Lung (tissue), 12 donors: ENCODE data around the gene ANAPC15. TPM values are rescaled to one million over a fixed set of nuclear protein-coding genes. Genes with fewer than 3 reads are reported as not detected.

ENCODE experiments used
- ATAC-seq: fragments of 200-7000 bp; cut with Tn5 transposase; one replicate; pipeline ENCODE4 v1.9.1; 2020; ENCODE audit warnings: moderate number of reproducible peaks; ENCODE audit not compliant: insufficient read depth, low FRiP score
- DNase-seq, 3 donors: peaks; one replicate each; pipeline ENCODE4 v3.0.0-alpha.2; 2013 to 2017
- H3K27ac ChIP-seq, 2 donors: one replicate each; pipeline ENCODE4 v1.5.1; 2013; ENCODE audit warnings: mild to moderate bottlenecking in 2 of 2, moderate library complexity in 2 of 2, control low read depth in 1 of 2, inconsistent platforms in 1 of 2, low read depth in 1 of 2, low read length in 1 of 2
- H3K27me3 ChIP-seq, 3 donors: one replicate each; pipeline ENCODE4 v1.5.1; 2013; ENCODE audit warnings: low read length in 2 of 3; ENCODE audit not compliant: control insufficient read depth in 3 of 3, insufficient read depth in 3 of 3
- H3K36me3 ChIP-seq, 4 donors: one replicate each; pipeline ENCODE4 v1.5.1; 2013; ENCODE audit warnings: low read length in 4 of 4, mild to moderate bottlenecking in 1 of 4, moderate library complexity in 1 of 4; ENCODE audit not compliant: control insufficient read depth in 4 of 4, insufficient read depth in 4 of 4
- H3K4me1 ChIP-seq, 5 donors: one replicate each; pipeline ENCODE4 v1.5.1; 2013; ENCODE audit warnings: low read length in 5 of 5, mild to moderate bottlenecking in 2 of 5, moderate library complexity in 1 of 5; ENCODE audit not compliant: control insufficient read depth in 5 of 5, insufficient read depth in 5 of 5
- H3K4me3 ChIP-seq: one replicate; pipeline ENCODE4 v1.5.1; 2013; ENCODE audit warnings: mild to moderate bottlenecking, control low read depth, moderate library complexity
- H3K9ac ChIP-seq, 2 donors: one replicate each; pipeline ENCODE4 v1.5.1; 2013; ENCODE audit warnings: low read length in 2 of 2, control low read depth in 1 of 2; ENCODE audit not compliant: insufficient read depth in 1 of 2
- H3K9me3 ChIP-seq, 4 donors: one replicate each; pipeline ENCODE4 v1.5.1; 2013; ENCODE audit warnings: low read length in 3 of 4, mild to moderate bottlenecking in 1 of 4, moderate library complexity in 1 of 4; ENCODE audit not compliant: control insufficient read depth in 4 of 4, insufficient read depth in 3 of 4
- WGBS, 2 donors: extraction: QIAGEN DNeasy Blood & Tissue Kit; methylation state at CpG; one replicate each; pipeline ENCODE4 v1.1.7; 2013; 5-methylcytosine and 5-hydroxymethylcytosine counted together
- polyA plus RNA-seq, 2 donors: library from polyadenylated mRNA; stranded (reverse); fragments of 200-250 nt; gene quantifications; one replicate each; pipeline ENCODE4 v1.2.1, GENCODE V29; 2013
- total RNA-seq, 2 donors: library from RNA; depleted of rRNA in 1 of 2; stranded (reverse); fragments of >200 nt in 1 of 2; gene quantifications; one replicate each; pipeline ENCODE4 v1.2.1, GENCODE V29; 2014 to 2021
- TF ChIP-seq, protein P1 (sequence below): IDR thresholded peaks from 2 replicates; pipeline ENCODE4 v1.5.1; 2012; ENCODE audit warnings: mild to moderate bottlenecking; ENCODE audit errors: control extremely low read depth, extremely low read depth
- donor health status: control.
- donor health status: control.
- donor health status: Bipolar disorder and iron deficiency.
- donor health status: healthy.
- donor health status: DM: yes; HTN: yes; CAD: no.

The ANAPC15 gene
- total and polyA plus RNA-seq, 4 donors = 11.3 to 72.0 (median 47.9) TPM

DNA sequence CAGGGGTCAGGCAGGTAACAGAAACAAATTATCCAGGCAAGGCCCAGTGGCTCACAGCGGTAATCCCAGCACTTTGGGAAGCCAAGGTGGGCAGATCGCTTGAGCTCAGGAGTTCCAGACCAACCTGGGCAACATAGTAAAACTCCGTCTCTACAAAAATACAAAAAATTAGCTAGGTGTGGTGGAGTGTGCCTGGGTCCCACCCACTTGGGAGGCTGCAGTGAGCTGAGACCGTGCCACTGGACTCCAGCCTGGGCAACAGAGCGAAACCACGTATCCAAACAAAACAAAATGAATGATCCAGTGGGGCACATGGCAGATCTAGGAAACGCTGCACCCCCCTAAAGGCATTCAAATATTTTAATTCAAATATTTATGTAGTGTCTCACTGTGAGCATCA, 42.0 kb downstream of the ANAPC15 start:
- DNase-seq (no peak), ATAC-seq (no peak)
- Histone ChIP-seq H3K27ac (peak overlapping the region; percentile 64 to 97), H3K36me3 (peaks cover 0 to 3% (median under 1%) of the 10 kb centered on the region in 4 donors), H3K4me1 (peaks cover 14 to 30% (median 24%) of the 10 kb centered on the region in 5 donors), H3K9ac (peak overlapping the region in 1 of 2 donors; percentile 46), H3K27me3 (no peaks in the 10 kb centered on the region), H3K4me3 (no peak overlapping the region), H3K9me3 (no peaks in the 10 kb centered on the region)
- WGBS, 2 donors = 92 to 93% methylated on average over 7 of the region's 7 CpGs
- TF ChIP-seq, protein P1, sequence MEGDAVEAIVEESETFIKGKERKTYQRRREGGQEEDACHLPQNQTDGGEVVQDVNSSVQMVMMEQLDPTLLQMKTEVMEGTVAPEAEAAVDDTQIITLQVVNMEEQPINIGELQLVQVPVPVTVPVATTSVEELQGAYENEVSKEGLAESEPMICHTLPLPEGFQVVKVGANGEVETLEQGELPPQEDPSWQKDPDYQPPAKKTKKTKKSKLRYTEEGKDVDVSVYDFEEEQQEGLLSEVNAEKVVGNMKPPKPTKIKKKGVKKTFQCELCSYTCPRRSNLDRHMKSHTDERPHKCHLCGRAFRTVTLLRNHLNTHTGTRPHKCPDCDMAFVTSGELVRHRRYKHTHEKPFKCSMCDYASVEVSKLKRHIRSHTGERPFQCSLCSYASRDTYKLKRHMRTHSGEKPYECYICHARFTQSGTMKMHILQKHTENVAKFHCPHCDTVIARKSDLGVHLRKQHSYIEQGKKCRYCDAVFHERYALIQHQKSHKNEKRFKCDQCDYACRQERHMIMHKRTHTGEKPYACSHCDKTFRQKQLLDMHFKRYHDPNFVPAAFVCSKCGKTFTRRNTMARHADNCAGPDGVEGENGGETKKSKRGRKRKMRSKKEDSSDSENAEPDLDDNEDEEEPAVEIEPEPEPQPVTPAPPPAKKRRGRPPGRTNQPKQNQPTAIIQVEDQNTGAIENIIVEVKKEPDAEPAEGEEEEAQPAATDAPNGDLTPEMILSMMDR = no peak

GRCh38 chr11:72069787-72070251, 42.7 kb downstream of the ANAPC15 start:
- Histone ChIP-seq H3K27ac (peak overlapping the region; percentile 82 to 97), H3K4me3 (no peak overlapping the region), H3K4me1 (peaks cover 11 to 30% (median 24%) of the 10 kb centered on the region in 5 donors), H3K27me3 (no peaks in the 10 kb centered on the region), H3K9ac (peak overlapping the region in 1 of 2 donors; percentile 46), H3K9me3 (no peaks in the 10 kb centered on the region), H3K36me3 (peaks cover 0 to 3% (median under 1%) of the 10 kb centered on the region in 4 donors)
- WGBS, 2 donors = 0 to 4% methylated on average over 2 of the region's 2 CpGs
- DNase-seq (peak; percentile 28 to 65 (median 41)), ATAC-seq (peak; percentile 99)
- TF ChIP-seq, protein P1 = no peak

GRCh38 chr11:72069200-72069599, 43.3 kb downstream of the ANAPC15 start:
- peaks cover 11 to 30% (median 24%) of the 10 kb centered on the region in 5 donors for H3K4me1 ChIP-seq
- TF ChIP-seq, protein P1 = no peak
- no peak for DNase-seq
- no peak overlapping the region for H3K4me3 ChIP-seq
- peaks cover 0 to 3% (median under 1%) of the 10 kb centered on the region in 4 donors for H3K36me3 ChIP-seq
- peak overlapping the region; percentile 82 to 97 for H3K27ac ChIP-seq
- H3K9me3 ChIP-seq = no peaks in the 10 kb centered on the region
- no peak overlapping the region for H3K9ac ChIP-seq
- no peak for ATAC-seq
- H3K27me3 ChIP-seq = no peaks in the 10 kb centered on the region

- TF ChIP-seq, protein P1 = no peak
- H3K9me3 ChIP-seq = no peaks in the 10 kb centered on the region
- DNase-seq = no peak
- H3K9ac ChIP-seq = no peak overlapping the region
- no peaks in the 10 kb centered on the region for H3K27me3 ChIP-seq
- no peak overlapping the region for H3K4me3 ChIP-seq
- H3K36me3 ChIP-seq = peaks cover 0 to 3% (median 2%) of the 10 kb centered on the region in 4 donors
- ATAC-seq = no peak
- H3K27ac ChIP-seq = no peak overlapping the region
- peaks cover 11 to 28% (median 24%) of the 10 kb centered on the region in 5 donors for H3K4me1 ChIP-seq
Observed at GRCh38 chr11:72067676-72068075, 44.8 kb downstream of the ANAPC15 start.
